ENCODE data around the gene NAGA. TPM values are rescaled to one million over a fixed set of nuclear protein-coding genes. Genes with fewer than 3 reads are reported as not detected.
A peak's percentile ranks its signal among the peaks of the same experiment; 100 is the strongest.

Gene NAGA
- total RNA-seq, 4 donors from 2014 or later, result 48.3 to 120 (median 96.0) TPM

GRCh38 chr22:42083119-42083518 lies 12.5 kb upstream of the NAGA start:
- in situ Hi-C loops (cut with MboI; ENCODE audit: low pct_ligation_motif_present in 1 of 4, low pct_unique_long_range_greater_than_20kb in 1 of 4, low sequenced_read_pairs in 3 of 4) (no loop called here), intact Hi-C loops (cut with DNase I; ENCODE audit: low total_unique reads) (no loop called here)
- Histone ChIP-seq H3K27me3 (no peaks in the 10 kb centered on the region), H3K9me3 (no peaks in the 10 kb centered on the region), H3K4me3 (no peak overlapping the region), H3K36me3 (peaks cover 0 to 30% (median 5%) of the 10 kb centered on the region in 4 donors), H3K4me1 (peaks cover 15 to 32% (median 22%) of the 10 kb centered on the region in 4 donors), H3K27ac (no peak overlapping the region)
- DNase-seq, result no peak
- no peak for TF ChIP-seq POLR2AphosphoS5 (IDR thresholded peaks at IDR 0.05)
- WGBS, 2 donors (ENCODE audit: low coverage in 1 of 2), result 83% methylated on average over 4 of the region's 4 CpGs; no CpG with 5 or more reads in 1 of the 2 donors

- intact Hi-C loops (cut with DNase I; ENCODE audit: low total_unique reads), result no loop called here
- H3K4me3 ChIP-seq, result peak overlapping the region; percentile 42 to 74 (median 62)
- 1 to 2% methylated on average over 14 of the region's 14 CpGs for WGBS, 2 donors (ENCODE audit: low coverage in 1 of 2)
- no peaks in the 10 kb centered on the region for H3K27me3 ChIP-seq
- H3K27ac ChIP-seq, result peak overlapping the region; percentile 96 to 98 (median 97)
- in situ Hi-C loops (cut with MboI; ENCODE audit: low pct_ligation_motif_present in 1 of 4, low pct_unique_long_range_greater_than_20kb in 1 of 4, low sequenced_read_pairs in 3 of 4), result no loop called here
- peaks cover 17 to 37% (median 26%) of the 10 kb centered on the region in 4 donors for H3K4me1 ChIP-seq
- TF ChIP-seq EP300 (IDR thresholded peaks at IDR 0.05; ENCODE audit: low read depth) (no peak), POLR2A (IDR thresholded peaks at IDR 0.05) (no peak), CTCF (IDR thresholded peaks at IDR 0.05) (no peak), POLR2AphosphoS5 (IDR thresholded peaks at IDR 0.05) (no peak)
- peaks cover 0 to 12% (median under 1%) of the 10 kb centered on the region in 4 donors for H3K36me3 ChIP-seq
- H3K9me3 ChIP-seq, result no peaks in the 10 kb centered on the region
- DNase-seq, result peak; percentile 53
Measured at GRCh38 chr22:42080287-42080686, 9.7 kb upstream of the NAGA start.

- in situ Hi-C loops (cut with MboI; ENCODE audit: low pct_ligation_motif_present in 1 of 4, low pct_unique_long_range_greater_than_20kb in 1 of 4, low sequenced_read_pairs in 3 of 4) (no loop called here), intact Hi-C loops (cut with DNase I; ENCODE audit: low total_unique reads) (no loop called here)
- WGBS, 2 donors (ENCODE audit: low coverage in 1 of 2), result 0% methylated on average over 67 of the region's 71 CpGs; no CpG with 5 or more reads in 1 of the 2 donors
Measured at GRCh38 chr22:42079319-42080251, 9.0 kb upstream of the NAGA start, which contains the start of gene SMDT1. Gene SMDT1, plus strand, starts transcription at chr22:42079700. Its CDS starts 69 bp downstream, at chr22:42079769.

More at GRCh38 chr22:42079319-42080251, 9.0 kb upstream of the NAGA start, which contains the start of gene SMDT1:
- peak; percentile 100 for DNase-seq
- H3K4me1 ChIP-seq, result peaks cover 23 to 44% (median 33%) of the 10 kb centered on the region in 4 donors
- H3K27ac ChIP-seq, result peak within 1 kb of the TSS; percentile 96 to 98 (median 97)
- no peaks in the 10 kb centered on the region for H3K9me3 ChIP-seq
- no peaks in the 10 kb centered on the region for H3K27me3 ChIP-seq
- H3K4me3 ChIP-seq, result peak within 1 kb of the TSS; percentile 53 to 83 (median 72)
- peaks cover 0 to 6% (median 0%) of the 10 kb centered on the region in 4 donors for H3K36me3 ChIP-seq
- TF ChIP-seq EP300 (IDR thresholded peaks at IDR 0.05; ENCODE audit: low read depth) (no peak), POLR2AphosphoS5 (IDR thresholded peaks at IDR 0.05) (peak; percentile 81 to 94 (median 91)), CTCF (IDR thresholded peaks at IDR 0.05) (peak in 2 of 5 experiments; percentile 5 to 17), POLR2A (IDR thresholded peaks at IDR 0.05) (peak; percentile 93)
